Hepatocyte (in vitro differentiated cells): Measurements from ENCODE around the gene PRSS27.

Experiments
- CTCF ChIP-seq: fragments of 200-600 bp; sonication (generic); IDR thresholded peaks from 2 replicates; pipeline ENCODE4 v1.5.1; 2016; ENCODE audit warnings: antibody characterized with exemption, mild to moderate bottlenecking; ENCODE audit not compliant: poor library complexity
- EZH2phosphoT487 ChIP-seq: fragments of 200-600 bp; sonication (generic); IDR thresholded peaks from one replicate; pipeline ENCODE4 v1.6.1; 2018; ENCODE audit warnings: antibody characterized with exemption, mild to moderate bottlenecking, low read depth, moderate library complexity; ENCODE audit not compliant: unreplicated experiment, severe bottlenecking

GRCh38 chr16:2753733-2754020 lies 33.7 kb upstream of the PRSS27 start:
- no peak for TF ChIP-seq CTCF
- TF ChIP-seq EZH2phosphoT487 = no peak
